NB4 (cell line): ENCODE measurements around the gene PCBD1.

ENCODE experiments used
- DNase-seq: peaks from one replicate; pipeline ENCODE4 v3.0.0; 2010; ENCODE audit warnings: low read depth
- H3K4me3 ChIP-seq: one replicate; pipeline ENCODE4 v1.5.1; 2011; ENCODE audit warnings: mild to moderate bottlenecking, low read depth, low read length, moderate library complexity
- MYC ChIP-seq: IDR thresholded peaks from 2 replicates; pipeline ENCODE4 v1.6.1; 2011; ENCODE audit warnings: low read depth, low read length
- POLR2A ChIP-seq: IDR thresholded peaks from 2 replicates; pipeline ENCODE4 v1.6.1; 2011; ENCODE audit warnings: mild to moderate bottlenecking; ENCODE audit not compliant: insufficient read length; ENCODE audit errors: extremely low read depth
- TF ChIP-seq, protein P1 (sequence below): IDR thresholded peaks from 2 replicates; pipeline ENCODE4 v1.6.1; 2011; ENCODE audit warnings: low read depth, low read length
- TF ChIP-seq, protein P2 (sequence below): IDR thresholded peaks from one replicate; pipeline ENCODE4 v1.5.1; 2012; ENCODE audit warnings: low read depth, low read length

The PCBD1 gene

DNA sequence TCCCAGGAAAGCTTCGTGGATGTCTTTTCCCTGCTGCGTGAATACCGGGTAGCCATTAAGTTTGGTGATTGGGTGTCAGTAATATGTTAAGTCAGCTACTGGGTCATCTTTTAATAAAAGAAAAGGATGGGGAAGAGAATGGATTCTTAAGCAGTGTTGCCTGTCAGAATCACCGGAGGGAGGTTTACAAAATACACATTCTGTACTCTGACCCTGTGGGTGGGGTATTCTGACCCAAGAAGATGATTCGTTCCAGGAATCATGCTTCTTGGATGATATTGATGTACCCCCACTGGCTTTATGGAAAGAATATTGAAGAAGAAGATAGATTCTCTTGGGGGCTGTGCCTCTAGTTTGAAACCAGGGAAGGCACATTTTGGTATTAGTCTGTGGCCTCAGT, 54.3 kb downstream of the PCBD1 start:
- TF ChIP-seq, protein P1, sequence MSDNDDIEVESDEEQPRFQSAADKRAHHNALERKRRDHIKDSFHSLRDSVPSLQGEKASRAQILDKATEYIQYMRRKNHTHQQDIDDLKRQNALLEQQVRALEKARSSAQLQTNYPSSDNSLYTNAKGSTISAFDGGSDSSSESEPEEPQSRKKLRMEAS: no peak
- TF ChIP-seq, protein P2, sequence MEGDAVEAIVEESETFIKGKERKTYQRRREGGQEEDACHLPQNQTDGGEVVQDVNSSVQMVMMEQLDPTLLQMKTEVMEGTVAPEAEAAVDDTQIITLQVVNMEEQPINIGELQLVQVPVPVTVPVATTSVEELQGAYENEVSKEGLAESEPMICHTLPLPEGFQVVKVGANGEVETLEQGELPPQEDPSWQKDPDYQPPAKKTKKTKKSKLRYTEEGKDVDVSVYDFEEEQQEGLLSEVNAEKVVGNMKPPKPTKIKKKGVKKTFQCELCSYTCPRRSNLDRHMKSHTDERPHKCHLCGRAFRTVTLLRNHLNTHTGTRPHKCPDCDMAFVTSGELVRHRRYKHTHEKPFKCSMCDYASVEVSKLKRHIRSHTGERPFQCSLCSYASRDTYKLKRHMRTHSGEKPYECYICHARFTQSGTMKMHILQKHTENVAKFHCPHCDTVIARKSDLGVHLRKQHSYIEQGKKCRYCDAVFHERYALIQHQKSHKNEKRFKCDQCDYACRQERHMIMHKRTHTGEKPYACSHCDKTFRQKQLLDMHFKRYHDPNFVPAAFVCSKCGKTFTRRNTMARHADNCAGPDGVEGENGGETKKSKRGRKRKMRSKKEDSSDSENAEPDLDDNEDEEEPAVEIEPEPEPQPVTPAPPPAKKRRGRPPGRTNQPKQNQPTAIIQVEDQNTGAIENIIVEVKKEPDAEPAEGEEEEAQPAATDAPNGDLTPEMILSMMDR: no peak
- TF ChIP-seq POLR2A: no peak
- TF ChIP-seq MYC: no peak
- no peak for DNase-seq
- H3K4me3 ChIP-seq: no peak overlapping the region

GRCh38 chr10:70833601-70834000, 54.8 kb downstream of the PCBD1 start:
- H3K4me3 ChIP-seq: no peak overlapping the region
- TF ChIP-seq, protein P1: no peak
- DNase-seq: no peak
